SU-DHL-6 (cell line): Measurements from ENCODE around the gene KLHL30.

Source experiments
- H2AFZ ChIP-seq: fragments of 200-600 bp; sonication (generic); 2 replicates; pipeline ENCODE4 v1.6.1; 2014; ENCODE audit warnings: low read depth, mild to moderate bottlenecking, moderate library complexity, mixed read lengths, antibody characterized with exemption, low read length; ENCODE audit not compliant: severe bottlenecking
- H3F3A ChIP-seq: fragments of 200-600 bp; shearing (Covaris generic); 2 replicates; pipeline ENCODE4 v1.6.0; 2016; ENCODE audit warnings: antibody characterized with exemption, mild to moderate bottlenecking; ENCODE audit not compliant: insufficient read depth
- H3K27ac ChIP-seq: fragments of 200-600 bp; sonication (generic); 2 replicates; pipeline ENCODE4 v1.5.1; 2016; ENCODE audit warnings: low read depth, mild to moderate bottlenecking, low read length, moderate library complexity, mixed read lengths
- H3K27me3 ChIP-seq: fragments of 200-600 bp; sonication (generic), shearing (Covaris generic); 2 replicates; pipeline ENCODE4 v1.6.0; 2014; ENCODE audit warnings: mild to moderate bottlenecking, low read length
- H3K36me3 ChIP-seq: fragments of 200-600 bp; sonication (generic); 2 replicates; pipeline ENCODE4 v1.6.1; 2014; ENCODE audit warnings: mild to moderate bottlenecking, low read length, mixed read lengths
- H3K4me2 ChIP-seq: fragments of 300-600, 200-600 bp; shearing (Covaris generic), sonication (generic); 2 replicates; pipeline ENCODE4 v1.6.0; 2014; ENCODE audit warnings: low read length, low read depth, mild to moderate bottlenecking; ENCODE audit not compliant: poor library complexity, severe bottlenecking
- H3K4me3 ChIP-seq: fragments of 200-600 bp; sonication (generic); 2 replicates; pipeline ENCODE4 v1.5.1; 2014; ENCODE audit warnings: antibody characterized with exemption, low read length, mild to moderate bottlenecking, mixed read lengths; ENCODE audit not compliant: insufficient read depth, poor library complexity, severe bottlenecking
- H3K79me2 ChIP-seq: fragments of 200-600 bp; sonication (generic); 2 replicates; pipeline ENCODE4 v1.6.1; 2014; ENCODE audit warnings: mild to moderate bottlenecking, low read length, moderate library complexity; ENCODE audit not compliant: insufficient read depth
- H3K9ac ChIP-seq: fragments of 200-600 bp; sonication (generic); 2 replicates; pipeline ENCODE4 v1.7.0; 2014; ENCODE audit warnings: mild to moderate bottlenecking, low read length
- H3K9me2 ChIP-seq: fragments of 200-600 bp; sonication (generic); replicated peaks from 2 replicates; pipeline ENCODE4 v1.6.1; 2014; ENCODE audit warnings: low read length; ENCODE audit not compliant: insufficient read depth
- H3K9me3 ChIP-seq: fragments of 200-600 bp; sonication (generic); 2 replicates; pipeline ENCODE4 v1.6.1; 2014; ENCODE audit warnings: low read length, mixed read lengths; ENCODE audit not compliant: insufficient read depth
- H4K20me1 ChIP-seq: fragments of 200-600 bp; sonication (generic); 2 replicates; pipeline ENCODE4 v1.6.1; 2014; ENCODE audit warnings: low read depth, mild to moderate bottlenecking, antibody characterized with exemption, low read length, moderate library complexity, mixed read lengths
- CTCF ChIP-seq: fragments of 200-600 bp; sonication (generic); IDR thresholded peaks from one replicate; pipeline ENCODE4 v1.5.1; 2017; ENCODE audit warnings: antibody characterized with exemption, mild to moderate bottlenecking, low read length, moderate library complexity; ENCODE audit not compliant: insufficient read depth, poor library complexity, severe bottlenecking
- EZH2phosphoT487 ChIP-seq: fragments of 200-600 bp; sonication (generic), shearing (Covaris generic); conservative IDR thresholded peaks from 2 replicates; pipeline ENCODE4 v1.6.1; 2018; ENCODE audit warnings: mild to moderate bottlenecking, antibody characterized with exemption, low read length, moderate library complexity, mixed read lengths

KLHL30 gene

GRCh38 chr2:238171575-238172187 is 33.2 kb downstream of the KLHL30 start:
- H3F3A ChIP-seq: no peaks in the 10 kb centered on the region
- no peaks in the 10 kb centered on the region; the same call in 1 of the 2 replicates for H3K36me3 ChIP-seq
- H3K9me3 ChIP-seq: no peaks in the 10 kb centered on the region
- H3K4me2 ChIP-seq: no peak overlapping the region
- no peaks in the 10 kb centered on the region for H3K27me3 ChIP-seq
- no peaks in the 10 kb centered on the region for H3K79me2 ChIP-seq
- no peak overlapping the region for H3K9ac ChIP-seq
- TF ChIP-seq CTCF (no peak), EZH2phosphoT487 (no peak)
- H3K9me2 ChIP-seq: no peaks in the 10 kb centered on the region
- H2AFZ ChIP-seq: no peak overlapping the region
- H3K4me3 ChIP-seq: no peak overlapping the region
- no peaks in the 10 kb centered on the region for H4K20me1 ChIP-seq
- H3K27ac ChIP-seq: no peak overlapping the region

- peaks cover under 1% of the 10 kb centered on the region; the same call in 1 of the 2 replicates for H3K36me3 ChIP-seq
- no peak overlapping the region for H2AFZ ChIP-seq
- H3F3A ChIP-seq: no peaks in the 10 kb centered on the region
These were observed 34.0 kb downstream of the KLHL30 start for GRCh38 chr2:238172439-238172838.

GRCh38 chr2:238173692-238174091 is 35.2 kb downstream of the KLHL30 start:
- no peak overlapping the region for H3K4me2 ChIP-seq
- peaks cover 11% of the 10 kb centered on the region for H3K36me3 ChIP-seq
- no peaks in the 10 kb centered on the region for H3F3A ChIP-seq
- no peak overlapping the region for H3K27ac ChIP-seq
- H3K9me2 ChIP-seq: no peaks in the 10 kb centered on the region
- TF ChIP-seq CTCF: no peak
- no peak for TF ChIP-seq EZH2phosphoT487
- no peaks in the 10 kb centered on the region for H4K20me1 ChIP-seq
- no peak overlapping the region for H2AFZ ChIP-seq
- H3K9ac ChIP-seq: no peak overlapping the region
- H3K27me3 ChIP-seq: no peaks in the 10 kb centered on the region
- H3K79me2 ChIP-seq: no peaks in the 10 kb centered on the region
- no peak overlapping the region for H3K4me3 ChIP-seq
- no peaks in the 10 kb centered on the region for H3K9me3 ChIP-seq

More at GRCh38 chr2:238172439-238172838, 34.0 kb downstream of the KLHL30 start:
- Histone ChIP-seq H3K79me2 (no peaks in the 10 kb centered on the region), H3K4me2 (no peak overlapping the region), H3K27ac (no peak overlapping the region), H4K20me1 (no peaks in the 10 kb centered on the region), H3K9ac (no peak overlapping the region), H3K9me2 (no peaks in the 10 kb centered on the region), H3K4me3 (no peak overlapping the region), H3K27me3 (no peaks in the 10 kb centered on the region), H3K9me3 (no peaks in the 10 kb centered on the region)
- TF ChIP-seq EZH2phosphoT487: no peak

DNA sequence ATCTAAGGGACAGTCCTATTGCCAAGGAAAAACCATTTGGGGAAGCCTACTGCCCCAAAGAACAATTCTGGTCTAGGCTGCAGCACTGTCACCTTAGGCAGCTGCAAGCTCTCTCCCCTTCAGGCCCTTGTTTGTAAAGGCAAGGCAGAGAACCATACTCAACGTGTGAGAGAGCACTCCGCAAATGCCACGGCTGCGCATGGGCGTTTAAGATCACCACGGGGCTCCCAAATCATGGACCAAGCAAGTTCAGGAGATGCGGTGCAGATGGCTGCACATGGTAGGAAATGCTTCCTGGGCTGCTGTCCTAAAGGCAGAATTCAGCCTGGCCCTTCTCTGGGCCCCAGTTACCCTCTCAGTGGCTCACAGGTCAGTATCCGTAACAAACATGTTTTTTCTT is 35.8 kb downstream of the KLHL30 start:
- H3K79me2 ChIP-seq: no peaks in the 10 kb centered on the region
- H3K36me3 ChIP-seq: peaks cover 14% of the 10 kb centered on the region
- no peak overlapping the region for H3K27ac ChIP-seq
- H3K4me2 ChIP-seq: no peak overlapping the region
- H4K20me1 ChIP-seq: no peaks in the 10 kb centered on the region
- H3K4me3 ChIP-seq: no peak overlapping the region
- H3K27me3 ChIP-seq: no peaks in the 10 kb centered on the region
- no peaks in the 10 kb centered on the region for H3K9me3 ChIP-seq
- TF ChIP-seq CTCF: no peak
- TF ChIP-seq EZH2phosphoT487: no peak
- no peaks in the 10 kb centered on the region for H3F3A ChIP-seq
- H3K9ac ChIP-seq: no peak overlapping the region
- H2AFZ ChIP-seq: no peak overlapping the region
- no peaks in the 10 kb centered on the region for H3K9me2 ChIP-seq
